Measurements from ENCODE around the gene NOC4L.

DNA sequence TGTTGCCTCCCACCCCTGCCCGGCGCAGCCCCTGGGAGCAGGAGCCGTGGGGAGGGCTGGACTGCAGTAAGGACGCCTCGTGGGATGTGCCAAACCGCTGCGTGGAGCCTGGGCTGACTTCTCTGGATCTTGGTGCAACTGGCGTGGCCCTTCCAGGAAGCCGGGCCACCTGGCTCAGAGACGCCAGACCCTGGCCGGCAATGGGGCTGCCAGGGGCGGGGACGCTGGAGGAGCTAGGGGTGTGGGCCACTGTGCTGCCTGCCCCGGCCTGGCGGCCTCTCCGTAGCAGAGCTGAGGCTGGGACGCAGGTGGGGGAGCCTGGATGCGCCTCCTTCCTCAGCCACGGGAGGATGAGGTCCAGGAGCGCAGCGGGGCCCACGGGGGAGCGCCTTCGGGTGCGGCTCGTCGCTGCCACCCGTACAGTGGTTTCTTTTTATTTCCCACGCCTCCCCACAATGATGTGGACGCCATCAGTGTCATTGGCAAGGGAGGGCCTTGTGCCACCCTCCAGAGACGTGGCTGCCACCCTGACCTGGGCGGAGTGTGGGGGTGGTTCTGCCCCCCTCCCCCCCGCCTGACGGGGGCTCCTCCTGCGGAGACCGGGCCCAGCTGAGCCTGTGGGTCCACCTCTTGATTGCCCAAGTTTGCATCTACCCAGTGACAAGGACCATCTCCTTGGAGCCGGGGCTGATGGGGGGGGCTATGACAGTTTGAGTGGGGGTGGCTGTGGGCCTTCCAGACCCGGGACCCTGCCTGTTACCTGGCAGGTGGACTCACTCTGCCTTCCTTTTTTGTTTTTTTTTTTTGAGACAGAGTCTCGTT lies 11.4 kb upstream of the NOC4L start:
- TF ChIP-seq EZH2 (IDR thresholded peaks at IDR 0.05; ENCODE audit: insufficient read depth, low read length) (no peak), CTCF (IDR thresholded peaks at IDR 0.05; ENCODE audit: insufficient read depth, low read depth, low read length) (no peak)
